GM12878 (cell line): ENCODE data around the gene CAB39.

Experiments used
- ATF3 ChIP-seq: IDR thresholded peaks from 2 replicates; pipeline ENCODE4 v1.6.1; 2011; ENCODE audit warnings: low read depth, mild to moderate bottlenecking, low read length, moderate library complexity, borderline replicate concordance; ENCODE audit errors: extremely low read depth
- CEBPB ChIP-seq, 2 experiments: fragments of 150-350 bp in 1 of 2; IDR thresholded peaks; 2 replicates each; pipeline ENCODE4 v1.6.1; 2012 to 2014; ENCODE audit warnings: low read depth in 2 of 2, low read length in 2 of 2, borderline replicate concordance in 1 of 2, inconsistent platforms in 1 of 2
- CHD1 ChIP-seq: IDR thresholded peaks from 2 replicates; pipeline ENCODE4 v1.6.1; 2012; ENCODE audit warnings: low read depth, low read length, improper control_type of control experiment
- CTCF ChIP-seq, 3 experiments: IDR thresholded peaks in 2 of 3; conservative IDR thresholded peaks in 1 of 3; 2 replicates each; pipeline ENCODE4 v1.5.1; 2011; ENCODE audit warnings: low read depth in 3 of 3, low read length in 3 of 3, mild to moderate bottlenecking in 3 of 3, control low read depth in 2 of 3, moderate library complexity in 2 of 3, inconsistent platforms in 1 of 3, mixed read lengths in 1 of 3; ENCODE audit not compliant: control insufficient read depth in 2 of 3, insufficient read depth in 1 of 3; ENCODE audit errors: extremely low read depth in 1 of 3
- HCFC1 ChIP-seq: fragments of 150-350 bp; IDR thresholded peaks from 2 replicates; pipeline ENCODE4 v1.6.1; 2014; ENCODE audit warnings: low read length
- MEF2A ChIP-seq: IDR thresholded peaks from 2 replicates; pipeline ENCODE4 v1.6.1; 2011; ENCODE audit warnings: low read depth, mild to moderate bottlenecking, low read length, moderate library complexity; ENCODE audit not compliant: insufficient read depth
- POLR2AphosphoS5 ChIP-seq: IDR thresholded peaks from 2 replicates; pipeline ENCODE4 v1.6.1; 2011; ENCODE audit warnings: mild to moderate bottlenecking, low read length, inconsistent platforms
- REST ChIP-seq: IDR thresholded peaks from 2 replicates; pipeline ENCODE4 v1.6.1; 2012; ENCODE audit warnings: mild to moderate bottlenecking, low read depth, low read length
- SREBF1 ChIP-seq: IDR thresholded peaks from 2 replicates; pipeline ENCODE4 v1.6.1; 2012; ENCODE audit warnings: mild to moderate bottlenecking, low read length
- SREBF2 ChIP-seq: IDR thresholded peaks from 2 replicates; pipeline ENCODE4 v1.6.1; 2012; ENCODE audit warnings: mild to moderate bottlenecking, low read length
- TAF1 ChIP-seq: IDR thresholded peaks from 2 replicates; pipeline ENCODE4 v1.6.1; 2011; ENCODE audit warnings: mild to moderate bottlenecking, low read depth, low read length, borderline replicate concordance
- TARDBP ChIP-seq: IDR thresholded peaks from 2 replicates; pipeline ENCODE4 v1.6.1; 2016; ENCODE audit warnings: borderline replicate concordance
- TCF12 ChIP-seq: IDR thresholded peaks from 2 replicates; pipeline ENCODE4 v1.6.1; 2011; ENCODE audit warnings: low read depth, mild to moderate bottlenecking, low read length
- USF1 ChIP-seq: IDR thresholded peaks from 2 replicates; pipeline ENCODE4 v1.6.1; 2011; ENCODE audit warnings: borderline replicate concordance, low read depth, mild to moderate bottlenecking, moderate library complexity, mixed read lengths, low read length; ENCODE audit not compliant: insufficient read depth; ENCODE audit errors: extremely low read length

- TF ChIP-seq USF1, result no peak
- no peak for TF ChIP-seq SREBF1
- TF ChIP-seq POLR2AphosphoS5, result no peak
- TF ChIP-seq TARDBP, result no peak
- no peak for TF ChIP-seq HCFC1
- no peak for TF ChIP-seq CTCF (IDR thresholded peaks at IDR 0.05 in 2 of 3, conservative IDR thresholded peaks at IDR 0.05 in 1 of 3; ENCODE audit: control insufficient read depth in 2 of 3, extremely low read depth in 1 of 3, insufficient read depth in 1 of 3, low read depth in 3 of 3, low read length in 3 of 3)
- no peak for TF ChIP-seq TAF1
- no peak for TF ChIP-seq CEBPB (IDR thresholded peaks at IDR 0.05; ENCODE audit: borderline replicate concordance in 1 of 2, low read depth in 2 of 2, low read length in 2 of 2)
- TF ChIP-seq SREBF2, result no peak
- TF ChIP-seq REST, result no peak
- no peak for TF ChIP-seq CHD1
- no peak for TF ChIP-seq TCF12
- TF ChIP-seq MEF2A, result no peak
- no peak for TF ChIP-seq ATF3
Observed at GRCh38 chr2:230819433-230819832, 106.8 kb downstream of the CAB39 start.
